IMR-90 (cell line): ENCODE data around the gene AGBL1. TPM values are rescaled to one million over a fixed set of nuclear protein-coding genes. Genes with fewer than 3 reads are reported as not detected.
"Not testable (repeated sequence)": the region's sequence is repeated elsewhere in the genome, so short reads cannot be mapped to it uniquely, and the experiment has no call there.

Experiments used
- ATAC-seq: fragments of 200-7000 bp; cut with Tn5 transposase; 2 replicates; pipeline ENCODE4 v1.9.1; 2020; ENCODE audit warnings: low read depth, mild to moderate bottlenecking, moderate library complexity
- BruUV-seq: library from RNA; stranded (reverse); fragments of 400-500 nt; replicated peaks from 2 replicates; lab custom pipeline; 2021; lab: Mats Ljungman, UMichigan
- CTCF ChIA-PET: fragments of 300-600 bp; formaldehyde crosslinking; extraction: SDS; loops from one replicate; lab custom pipeline; 2021; ENCODE audit warnings: antibody characterized with exemption; lab: Yijun Ruan, JAX
- POLR2A ChIA-PET: fragments of 300-600 bp; sonication (Branson Sonifier 250); formaldehyde crosslinking; loops from one replicate; lab custom pipeline; 2022; ENCODE audit warnings: antibody characterized with exemption; ENCODE audit not compliant: unreplicated experiment; lab: Charles Lee
- DNase-seq: peaks from one replicate; pipeline ENCODE4 v3.0.0; 2013
- H2AFZ ChIP-seq: replicated peaks from 2 replicates; pipeline ENCODE3; 2013; ENCODE audit warnings: low read length, mild to moderate bottlenecking; ENCODE audit not compliant: poor library complexity
- H2AK5ac ChIP-seq: 2 replicates; pipeline ENCODE4 v1.6.1; 2013; ENCODE audit warnings: low read depth, low read length, inconsistent platforms
- H2AK9ac ChIP-seq: replicated peaks from 2 replicates; pipeline ENCODE3; 2013; ENCODE audit warnings: mild to moderate bottlenecking, low read depth, low read length, moderate library complexity; ENCODE audit not compliant: poor library complexity
- H2BK120ac ChIP-seq: 2 replicates; pipeline ENCODE4 v1.6.1; 2013; ENCODE audit warnings: low read depth, low read length, inconsistent platforms
- H2BK15ac ChIP-seq: 3 replicates; pipeline ENCODE4 v1.6.1; 2013; ENCODE audit warnings: low read depth, low read length, inconsistent platforms
- H2BK20ac ChIP-seq: 2 replicates; pipeline ENCODE4 v1.6.1; 2013; ENCODE audit warnings: low read depth, mild to moderate bottlenecking, inconsistent platforms, low read length, moderate library complexity
- H2BK5ac ChIP-seq: 2 replicates; pipeline ENCODE4 v1.6.1; 2013; ENCODE audit warnings: mild to moderate bottlenecking, low read depth, low read length, inconsistent platforms; ENCODE audit not compliant: poor library complexity, severe bottlenecking
- H3K14ac ChIP-seq: replicated peaks from 2 replicates; pipeline ENCODE4 v1.6.1; 2013; ENCODE audit warnings: low read depth, low read length, inconsistent platforms
- H3K18ac ChIP-seq: 2 replicates; pipeline ENCODE4 v1.6.1; 2013; ENCODE audit warnings: low read depth, low read length, control low read depth
- H3K23ac ChIP-seq: 2 replicates; pipeline ENCODE4 v1.6.1; 2013; ENCODE audit warnings: low read depth, low read length, inconsistent platforms
- H3K27ac ChIP-seq: 2 replicates; pipeline ENCODE4 v1.5.1; 2013; ENCODE audit warnings: mild to moderate bottlenecking, control low read depth, low read length; ENCODE audit not compliant: insufficient read depth
- H3K27me3 ChIP-seq: 2 replicates; pipeline ENCODE4 v1.6.1; 2013; ENCODE audit warnings: low read length; ENCODE audit not compliant: control insufficient read depth, insufficient read depth
- H3K36me3 ChIP-seq: 2 replicates; pipeline ENCODE4 v1.6.1; 2013; ENCODE audit warnings: low read length, mixed read lengths; ENCODE audit not compliant: control insufficient read depth, insufficient read depth
- H3K4ac ChIP-seq: 2 replicates; pipeline ENCODE4 v1.6.1; 2013; ENCODE audit warnings: low read depth, low read length, inconsistent platforms
- H3K4me1 ChIP-seq: 2 replicates; pipeline ENCODE4 v1.6.1; 2013; ENCODE audit warnings: low read length, mixed read lengths; ENCODE audit not compliant: control insufficient read depth, insufficient read depth
- H3K4me2 ChIP-seq: 2 replicates; pipeline ENCODE4 v1.6.1; 2013; ENCODE audit warnings: low read depth, mild to moderate bottlenecking, control low read depth, low read length, moderate library complexity
- H3K4me3 ChIP-seq: 2 replicates; pipeline ENCODE4 v1.5.1; 2013; ENCODE audit warnings: low read depth, mild to moderate bottlenecking, control low read depth, low read length, moderate library complexity; ENCODE audit not compliant: insufficient read depth
- H3K56ac ChIP-seq: 2 replicates; pipeline ENCODE4 v1.6.1; 2013; ENCODE audit warnings: low read length, inconsistent platforms; ENCODE audit not compliant: insufficient read depth; ENCODE audit errors: extremely low read depth
- H3K79me1 ChIP-seq, 2 experiments: 2 replicates each; pipeline ENCODE4 v1.6.1; 2013; ENCODE audit warnings: low read length in 2 of 2, inconsistent platforms in 1 of 2, low read depth in 1 of 2
- H3K9ac ChIP-seq: 2 replicates; pipeline ENCODE4 v1.6.1; 2013; ENCODE audit warnings: low read depth, low read length, control low read depth
- H3K9me1 ChIP-seq: 2 replicates; pipeline ENCODE4 v1.6.1; 2013; ENCODE audit warnings: low read length, inconsistent platforms; ENCODE audit not compliant: insufficient read depth
- H3K9me3 ChIP-seq: 2 replicates; pipeline ENCODE4 v1.6.1; 2013; ENCODE audit warnings: low read length; ENCODE audit not compliant: control insufficient read depth, insufficient read depth
- H4K20me1 ChIP-seq: 2 replicates; pipeline ENCODE4 v1.6.1; 2013; ENCODE audit warnings: low read length, inconsistent platforms; ENCODE audit not compliant: insufficient read depth
- H4K5ac ChIP-seq: 2 replicates; pipeline ENCODE4 v1.6.1; 2013; ENCODE audit warnings: mild to moderate bottlenecking, low read depth, low read length, control low read depth
- H4K8ac ChIP-seq, 2 experiments: 2 replicates each; pipeline ENCODE4 v1.6.1; 2013; ENCODE audit warnings: low read depth in 2 of 2, low read length in 2 of 2, control low read depth in 1 of 2, inconsistent platforms in 1 of 2
- H4K91ac ChIP-seq: 2 replicates; pipeline ENCODE4 v1.6.1; 2013; ENCODE audit warnings: low read depth, low read length, inconsistent platforms; ENCODE audit not compliant: insufficient read depth
- BHLHE40 ChIP-seq: fragments of 150-350 bp; IDR thresholded peaks from 2 replicates; pipeline ENCODE4 v1.6.1; 2016; ENCODE audit warnings: mild to moderate bottlenecking, low read depth, low read length
- CHD1 ChIP-seq: IDR thresholded peaks from 2 replicates; pipeline ENCODE4 v1.6.1; 2012; ENCODE audit warnings: low read depth, low read length, improper control_type of control experiment
- RFX5 ChIP-seq: IDR thresholded peaks from 2 replicates; pipeline ENCODE4 v1.8.0; 2012; ENCODE audit warnings: low read depth, mild to moderate bottlenecking, low read length, moderate library complexity
- WGBS, 2 experiments: methylation state at CpG; one replicate each; pipeline versions ENCODE4 v1.1.5 to v1.1.7; 2013; ENCODE audit warnings: missing lambda C conversion rate in 2 of 2; ENCODE audit not compliant: insufficient read length in 1 of 2; ENCODE audit errors: extremely low coverage in 2 of 2; 5-methylcytosine and 5-hydroxymethylcytosine counted together
- dilution Hi-C: fragments of 300-500 bp; cut with HindIII; formaldehyde crosslinking; loops from one replicate; pipeline ENCODE4 v1.14.3; 2018; ENCODE audit warnings: low sequenced_read_pairs; ENCODE audit not compliant: unreplicated experiment
- in situ Hi-C: fragments of 300-500 bp; cut with MboI; formaldehyde crosslinking; loops from 3 replicates; pipeline ENCODE4 v1.14.3; 2019; ENCODE audit warnings: low sequenced_read_pairs, inconsistent platforms, mixed read lengths
- intact Hi-C: fragments of 100-400 bp; cut with micrococcal nuclease; formaldehyde crosslinking; loops from 2 replicates; pipeline ENCODE4 v1.10.0; 2022
- polyA plus RNA-seq, 3 experiments: library from polyadenylated mRNA; depleted of rRNA; stranded (reverse); fragments of >200 nt; gene quantifications; 2 replicates each; pipeline ENCODE4 v1.2.3, GENCODE V29; 2012; ENCODE audit warnings: low replicate concordance in 1 of 3
- total RNA-seq: library from RNA; depleted of rRNA; stranded (reverse); fragments of >200 nt; gene quantifications from 2 replicates; pipeline ENCODE4 v1.2.3, GENCODE V29; 2012

AGBL1 gene
- total and polyA plus RNA-seq, 2 of the 4 experiments (the other 2 are of a cell fraction) = not detected

DNA sequence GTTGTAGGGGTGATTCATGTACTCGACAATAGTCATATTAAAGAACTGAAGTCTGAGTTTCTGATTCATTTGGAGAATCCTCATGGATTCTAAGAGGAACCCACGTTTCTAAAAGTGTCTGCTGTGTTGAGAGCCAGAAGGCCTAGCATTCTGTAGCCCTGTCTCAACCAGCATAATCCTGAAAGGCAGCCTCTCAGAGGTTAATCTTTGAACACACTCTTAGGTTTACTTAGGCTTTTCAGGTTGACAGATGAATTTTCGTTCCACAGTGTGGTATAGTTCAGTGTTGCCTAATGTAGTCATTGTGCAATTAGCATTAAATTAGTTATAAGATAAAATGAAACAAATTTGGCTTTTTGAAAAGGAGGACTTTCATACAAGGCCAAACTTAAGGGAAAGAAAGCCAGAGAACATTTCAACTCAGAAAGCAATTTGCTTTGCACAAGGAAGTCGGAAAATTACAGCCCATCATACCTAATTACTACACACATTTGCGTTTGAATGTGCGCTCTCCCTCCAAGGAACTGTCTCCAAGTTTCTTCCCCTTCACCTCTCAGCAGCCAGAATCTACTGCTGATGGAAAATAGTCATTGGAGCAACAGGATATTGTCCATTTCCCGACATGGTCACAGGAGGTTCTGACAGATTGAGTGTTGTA lies 42.0 kb downstream of the AGBL1 start:
- H4K20me1 ChIP-seq = no peaks in the 10 kb centered on the region
- H3K4me1 ChIP-seq = no peaks in the 10 kb centered on the region
- H2AFZ ChIP-seq = no peak overlapping the region
- WGBS, 2 experiments = no CpG with 5 or more reads among the region's 7 CpGs
- no peak overlapping the region for H4K91ac ChIP-seq
- no peak overlapping the region for H2BK120ac ChIP-seq
- no peak overlapping the region for H2BK15ac ChIP-seq
- H3K4me3 ChIP-seq = no peak overlapping the region
- no peak overlapping the region for H3K27ac ChIP-seq
- H3K23ac ChIP-seq = no peak overlapping the region
- H3K18ac ChIP-seq = no peak overlapping the region
- no peaks in the 10 kb centered on the region for H3K9me1 ChIP-seq
- H3K27me3 ChIP-seq = no peaks in the 10 kb centered on the region
- in situ Hi-C loops = no loop called here
- no peaks in the 10 kb centered on the region for H3K36me3 ChIP-seq
- no peak for DNase-seq
- dilution Hi-C loops = no loop called here
- H2BK5ac ChIP-seq = no peak overlapping the region
- H3K9me3 ChIP-seq = peaks cover 2% of the 10 kb centered on the region
- POLR2A ChIA-PET = no interaction called here
- TF ChIP-seq CHD1 (no peak), RFX5 (no peak), BHLHE40 (no peak)
- no peak overlapping the region for H4K8ac ChIP-seq
- H3K56ac ChIP-seq = no peak overlapping the region
- no peak overlapping the region for H4K5ac ChIP-seq
- no peak overlapping the region for H2BK20ac ChIP-seq
- no TSS peak for BruUV-seq
- intact Hi-C loops = no loop called here
- H3K79me1 ChIP-seq = no peaks in the 10 kb centered on the region
- CTCF ChIA-PET = no interaction called here
- no peak overlapping the region for H2AK5ac ChIP-seq
- no peak overlapping the region for H3K4me2 ChIP-seq
- no peak overlapping the region for H2AK9ac ChIP-seq
- H3K14ac ChIP-seq = no peak overlapping the region
- no peak for ATAC-seq
- H3K4ac ChIP-seq = no peak overlapping the region
- H3K9ac ChIP-seq = no peak overlapping the region

DNA sequence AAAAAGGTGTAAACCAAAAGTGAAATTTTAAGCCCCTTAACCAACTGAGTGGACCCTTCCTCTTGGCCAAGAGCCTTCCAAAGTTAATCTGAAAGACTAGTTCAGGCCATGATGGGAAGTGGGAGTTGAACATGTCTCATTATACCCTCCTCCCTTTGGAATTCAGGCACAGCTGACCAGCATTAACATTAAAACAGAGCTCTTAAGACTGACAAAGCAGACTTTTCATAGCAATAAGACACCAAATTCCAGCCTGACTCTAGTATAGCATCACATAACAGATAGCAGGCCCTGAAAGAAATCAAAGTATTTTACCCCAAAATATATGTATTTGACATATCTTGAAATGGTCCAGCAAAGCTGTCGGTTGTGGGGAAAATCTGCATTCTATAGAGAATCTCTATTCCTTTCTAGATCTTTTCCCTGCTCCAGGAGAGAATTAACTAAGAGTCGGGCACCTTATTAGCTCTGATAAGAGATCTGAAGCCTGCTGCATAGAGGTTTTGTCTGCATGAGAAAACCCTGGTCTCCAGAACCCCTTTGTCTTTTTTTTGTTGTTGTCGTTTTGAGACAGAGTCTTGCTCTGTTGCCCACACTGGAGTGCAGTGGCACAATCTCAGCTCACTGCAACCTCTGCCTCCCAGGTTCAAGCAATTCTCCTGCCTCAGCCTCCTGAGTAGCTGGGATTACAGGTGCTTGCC lies 43.2 kb downstream of the AGBL1 start:
- intact Hi-C loops, CTCF ChIA-PET, in situ Hi-C loops: not testable (repeated sequence)

More for the DNA sequence above, 43.2 kb downstream of the AGBL1 start:
- dilution Hi-C loops, H2AK5ac ChIP-seq, DNase-seq, H4K20me1 ChIP-seq, H3K23ac ChIP-seq, H2AK9ac ChIP-seq, H3K79me1 ChIP-seq, H4K5ac ChIP-seq, H3K27me3 ChIP-seq, H2BK120ac ChIP-seq, ATAC-seq, H3K4ac ChIP-seq, H3K14ac ChIP-seq, H4K8ac ChIP-seq, H3K4me2 ChIP-seq, H3K18ac ChIP-seq, H4K91ac ChIP-seq, H2BK15ac ChIP-seq, H2BK20ac ChIP-seq, H3K4me3 ChIP-seq, H3K9ac ChIP-seq, H2AFZ ChIP-seq, H3K9me1 ChIP-seq, H3K36me3 ChIP-seq, H3K27ac ChIP-seq, H3K4me1 ChIP-seq, BruUV-seq, H2BK5ac ChIP-seq, H3K56ac ChIP-seq, H3K9me3 ChIP-seq, POLR2A ChIA-PET: not testable (repeated sequence)
- no CpG with 5 or more reads among the region's 3 CpGs for whole genome bisulfite sequencing, 2 experiments
